GM12878 (cell line): ENCODE data around the gene FBXL14. TPM values are rescaled to one million over a fixed set of nuclear protein-coding genes. Genes with fewer than 3 reads are reported as not detected.

Source experiments
- ATAC-seq: fragments of 200-7000 bp; cut with Tn5 transposase; 3 replicates; pipeline ENCODE4 v1.9.1; 2020; ENCODE audit warnings: mild to moderate bottlenecking, moderate library complexity
- BruUV-seq: library from RNA; stranded (reverse); fragments of 400-500 nt; replicated peaks from 2 replicates; lab custom pipeline; 2021; lab: Mats Ljungman, UMichigan
- CTCF ChIA-PET: fragments of 300-600 bp; sonication (Branson Sonifier 250); formaldehyde crosslinking; extraction: SDS; loops from one replicate; lab custom pipeline; 2021; ENCODE audit warnings: inconsistent platforms; lab: Yijun Ruan, JAX
- POLR2A ChIA-PET: fragments of 350-600 bp; formaldehyde crosslinking; extraction: SDS; loops from one replicate; lab custom pipeline; 2021; ENCODE audit warnings: inconsistent platforms; lab: Charles Lee
- RAD21 ChIA-PET: fragments of 300-600 bp; sonication (Branson Sonifier 250); formaldehyde crosslinking; loops from one replicate; lab custom pipeline; 2023; ENCODE audit warnings: antibody characterized with exemption; ENCODE audit not compliant: unreplicated experiment; lab: Charles Lee
- SMC1A ChIA-PET: fragments of 300-600 bp; sonication (Branson Sonifier 250); formaldehyde crosslinking; loops from one replicate; lab custom pipeline; 2023; ENCODE audit not compliant: unreplicated experiment, uncharacterized antibody; lab: Charles Lee
- DNase-seq: peaks from one replicate; pipeline ENCODE4 v3.0.0-alpha.2; 2011; ENCODE audit warnings: low read depth, low spot score
- FAIRE-seq: peaks from 3 replicates; lab custom pipeline; 2011; peaks lifted over from hg19 to GRCh38; lab: Jason Lieb, UNC
- H2AFZ ChIP-seq: 2 replicates; pipeline ENCODE4 v1.6.0; 2011; ENCODE audit warnings: low read depth, low read length, control low read depth; ENCODE audit not compliant: control insufficient read depth
- H3K27ac ChIP-seq: 2 replicates; pipeline ENCODE4 v1.5.1; 2011; ENCODE audit warnings: control low read depth; ENCODE audit not compliant: control insufficient read depth, insufficient read depth
- H3K27me3 ChIP-seq, 2 experiments: replicated peaks in 1 of 2; 2 replicates each; pipeline versions ENCODE4 v1.6.0 to v1.6.1; 2011; ENCODE audit warnings: low read length in 1 of 2; ENCODE audit not compliant: control insufficient read depth in 2 of 2, insufficient read depth in 2 of 2
- H3K36me3 ChIP-seq, 2 experiments: 2 replicates each; pipeline ENCODE4 v1.5.1; 2011; ENCODE audit warnings: low read length in 1 of 2; ENCODE audit not compliant: control insufficient read depth in 2 of 2, insufficient read depth in 2 of 2
- H3K4me1 ChIP-seq: 2 replicates; pipeline ENCODE4 v1.6.1; 2011; ENCODE audit warnings: mild to moderate bottlenecking, low read length, moderate library complexity, mixed read lengths; ENCODE audit not compliant: control insufficient read depth, insufficient read depth
- H3K4me2 ChIP-seq: 2 replicates; pipeline ENCODE4 v1.6.0; 2011; ENCODE audit warnings: control low read depth; ENCODE audit not compliant: control insufficient read depth, insufficient read depth
- H3K4me3 ChIP-seq: fragments of 200-600 bp; sonication (generic); 2 replicates; pipeline ENCODE4 v1.5.1; 2016
- H3K79me2 ChIP-seq: 2 replicates; pipeline ENCODE4 v1.6.0; 2011; ENCODE audit warnings: low read length; ENCODE audit not compliant: control insufficient read depth, insufficient read depth
- H3K9ac ChIP-seq: 2 replicates; pipeline ENCODE4 v1.8.0; 2011; ENCODE audit warnings: low read length, control low read depth, mixed read lengths; ENCODE audit not compliant: control insufficient read depth, insufficient read depth
- H3K9me3 ChIP-seq: replicated peaks from 3 replicates; pipeline ENCODE4 v1.5.1; 2011; ENCODE audit warnings: mild to moderate bottlenecking, low read length; ENCODE audit not compliant: control insufficient read depth, insufficient read depth
- H4K20me1 ChIP-seq: 2 replicates; pipeline ENCODE4 v1.6.0; 2011; ENCODE audit not compliant: control insufficient read depth, insufficient read depth
- BMI1 ChIP-seq: fragments of 450-650 bp; IDR thresholded peaks from 2 replicates; pipeline ENCODE4 v1.6.1; 2016; ENCODE audit warnings: mild to moderate bottlenecking, moderate library complexity, borderline replicate concordance
- CREB1 ChIP-seq: IDR thresholded peaks from 2 replicates; pipeline ENCODE4 v1.6.1; 2012; ENCODE audit warnings: low read depth, mild to moderate bottlenecking, inconsistent platforms
- DPF2 ChIP-seq: fragments of 450-650 bp; IDR thresholded peaks from 2 replicates; pipeline ENCODE4 v1.6.1; 2017; ENCODE audit warnings: mild to moderate bottlenecking
- NFYB ChIP-seq: IDR thresholded peaks from 2 replicates; pipeline ENCODE4 v1.6.1; 2011; ENCODE audit warnings: low read depth, mild to moderate bottlenecking, low read length, improper control_type of control experiment, moderate library complexity; ENCODE audit not compliant: insufficient read depth
- PAX8 ChIP-seq: fragments of 450-650 bp; IDR thresholded peaks from 2 replicates; pipeline ENCODE4 v1.6.1; 2017; ENCODE audit warnings: mild to moderate bottlenecking, moderate library complexity
- SMAD1 ChIP-seq: fragments of 450-650 bp; IDR thresholded peaks from 2 replicates; pipeline ENCODE4 v1.6.1; 2018; ENCODE audit warnings: mild to moderate bottlenecking, low read depth; ENCODE audit not compliant: partially characterized antibody
- ZNF24 ChIP-seq: fragments of 450-650 bp; IDR thresholded peaks from 2 replicates; pipeline ENCODE4 v1.6.1; 2017; ENCODE audit warnings: antibody characterized with exemption, mild to moderate bottlenecking
- WGBS: methylation state at CpG from one replicate; pipeline ENCODE4 v1.1.6; 2016; ENCODE audit warnings: low lambda C conversion rate; ENCODE audit not compliant: insufficient replicate concordance, insufficient coverage; ENCODE audit errors: missing lambda C conversion rate; 5-methylcytosine and 5-hydroxymethylcytosine counted together
- in situ Hi-C: fragments of 300-500 bp; cut with MboI; formaldehyde crosslinking; loops from 9 replicates; pipeline ENCODE4 v1.14.3; 2018; ENCODE audit warnings: mixed read lengths
- intact Hi-C: fragments of 100-400 bp; cut with micrococcal nuclease; formaldehyde crosslinking; loops from one replicate; pipeline ENCODE4 v1.14.2; 2022; ENCODE audit not compliant: unreplicated experiment
- polyA plus RNA-seq, 11 experiments: library from polyadenylated mRNA; depleted of rRNA in 4 of 11; unstranded in 6 of 11; stranded (reverse) in 5 of 11; fragments of >200 nt; fragmentation: Nextera tagmentation in 4 of 11; fragmentation: Illumina TruSeq in 1 of 11; extraction: Ambion mirVana in 4 of 11; extraction: Trizol in 1 of 11; gene quantifications; 1 replicate in 1 of 11; 2 replicates in 10 of 11; pipeline versions ENCODE4 v1.2.1 to v1.2.3, GENCODE V29; 2011 to 2016; ENCODE audit warnings: inconsistent platforms in 2 of 11, missing spikeins in 2 of 11, low read depth in 1 of 11
- total RNA-seq, 4 experiments: library from RNA; depleted of rRNA in 3 of 4; stranded (reverse); fragments of >200 nt in 3 of 4; fragmentation: Illumina TruSeq in 1 of 4; extraction: Trizol in 1 of 4; gene quantifications; 2 replicates each; pipeline versions ENCODE4 v1.2.1 to v1.2.3, GENCODE V29; 2013 to 2021
- TF ChIP-seq, protein P1 (sequence below): fragments of 450-650 bp; formaldehyde crosslinking; IDR thresholded peaks from 2 replicates; pipeline ENCODE4 v1.4.0; 2022; ENCODE audit warnings: mild to moderate bottlenecking, moderate library complexity
- TF ChIP-seq, protein P2 (sequence below): IDR thresholded peaks from 2 replicates; pipeline ENCODE4 v1.6.1; 2011; ENCODE audit warnings: low read depth, low read length, improper control_type of control experiment, borderline replicate concordance

FBXL14 gene
- total and polyA plus RNA-seq, 10 of the 15 experiments (the other 5 are each of a cell fraction or from before 2014, with no cell fraction given), result 0.44 to 19.0 (median 2.9) TPM

DNA sequence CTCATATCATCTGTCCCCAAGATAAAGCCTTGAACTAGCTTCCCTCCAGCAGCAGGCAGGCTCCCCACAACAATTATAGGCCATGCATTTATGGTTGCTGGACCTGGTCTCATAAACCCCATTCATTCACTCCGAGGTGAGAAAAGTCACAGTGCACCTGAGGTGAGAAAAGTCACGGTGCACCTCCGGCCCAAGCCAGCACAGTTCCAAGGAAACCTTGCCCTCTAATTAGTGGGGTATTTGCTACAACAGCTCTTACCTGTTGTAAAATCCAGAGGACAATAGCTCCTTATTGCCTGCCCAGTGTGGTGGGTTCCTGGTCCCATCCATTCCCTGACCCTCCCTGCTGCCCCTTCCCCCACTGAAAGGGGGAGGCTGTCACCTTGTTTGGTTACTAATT, 65.6 kb downstream of the FBXL14 start:
- Histone ChIP-seq H3K4me1 (peaks cover 23% of the 10 kb centered on the region), H3K4me3 (no peak overlapping the region), H3K27ac (no peak overlapping the region), H3K9me3 (no peaks in the 10 kb centered on the region), H3K9ac (no peak overlapping the region), H4K20me1 (no peaks in the 10 kb centered on the region), H3K36me3 (no peaks in the 10 kb centered on the region)
- in situ Hi-C loops, result no loop called here
- WGBS, result 82% methylated on average over 3 of the region's 3 CpGs
- ChIA-PET RAD21 (interaction anchor here (0.8 to 2.6 kb wide), 5 partner anchors 11 to 411 kb away, joined by 3 to 10 read pairs (median 3); no protein-coding TSS in a partner anchor), SMC1A (interaction anchor here (0.8 to 4.6 kb wide), 3 partner anchors 33 to 411 kb away, joined by 3 to 20 read pairs (median 20); no protein-coding TSS in a partner anchor)
- DNase-seq (no peak), ATAC-seq (no peak), FAIRE-seq (no peak)
- intact Hi-C loops, result no loop called here
- TF ChIP-seq CREB1 (no peak), BMI1 (no peak)
- TF ChIP-seq, all 136 proteins: peak for 0
- no TSS peak for BruUV-seq
- ChIA-PET CTCF (interaction anchor here (1.2 to 5.1 kb wide), 6 partner anchors 9 to 411 kb away, joined by 3 to 34 read pairs (median 5); no protein-coding TSS in a partner anchor), POLR2A (interaction anchor here (0.6 to 1.3 kb wide), 7 partner anchors 32 to 656 kb away, joined by 3 to 5 read pairs (median 4); no protein-coding TSS in a partner anchor)
- Histone ChIP-seq H3K79me2 (peaks cover 27% of the 10 kb centered on the region), H3K4me2 (no peak overlapping the region), H3K27me3 (peaks cover 0 to 5% of the 10 kb centered on the region in 2 experiments; a peak in 1 of 4 replicates), H2AFZ (no peak overlapping the region)

DNA sequence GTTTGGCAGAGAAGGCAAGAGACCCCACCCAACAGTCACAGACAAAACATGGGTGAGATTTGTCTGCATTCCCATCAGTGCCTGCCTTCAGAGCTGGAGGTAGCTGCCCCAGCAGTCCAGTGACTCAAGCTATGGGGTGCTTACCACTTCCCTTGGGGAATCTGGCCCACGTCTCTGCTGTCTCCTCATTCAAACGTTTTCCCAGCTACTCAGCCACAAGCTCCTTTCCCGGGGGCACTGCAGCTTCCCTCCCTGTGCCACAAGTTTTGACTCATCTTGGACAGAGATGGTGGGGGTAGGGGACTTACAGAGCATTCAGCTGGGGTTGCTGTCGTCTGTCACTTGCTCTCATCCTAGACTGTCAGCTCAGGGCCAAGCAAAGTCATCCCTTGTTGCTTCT, 66.6 kb downstream of the FBXL14 start:
- ChIA-PET POLR2A (interaction anchor here (0.6 to 1.2 kb wide), 2 partner anchors 61 to 92 kb away, joined by 3 read pairs; no protein-coding TSS in a partner anchor), CTCF (interaction anchor here (1.1 to 5.1 kb wide), 7 partner anchors 8 to 410 kb away, joined by 3 to 34 read pairs (median 5); no protein-coding TSS in a partner anchor), RAD21 (interaction anchor here (0.8 to 2.6 kb wide), 5 partner anchors 10 to 410 kb away, joined by 3 to 10 read pairs (median 4); no protein-coding TSS in a partner anchor), SMC1A (interaction anchor here (3.4 to 4.6 kb wide), 2 partner anchors 55 to 410 kb away, joined by 20 read pairs; no protein-coding TSS in a partner anchor)
- Histone ChIP-seq H3K4me3 (no peak overlapping the region), H3K79me2 (peaks cover 24% of the 10 kb centered on the region), H3K27me3 (peaks cover 0 to 5% of the 10 kb centered on the region in 2 experiments; a peak in 1 of 4 replicates), H4K20me1 (no peaks in the 10 kb centered on the region), H3K9me3 (no peaks in the 10 kb centered on the region), H3K4me1 (peaks cover 14% of the 10 kb centered on the region), H3K9ac (no peak overlapping the region), H3K27ac (no peak overlapping the region), H3K36me3 (no peaks in the 10 kb centered on the region), H3K4me2 (no peak overlapping the region), H2AFZ (no peak overlapping the region)
- in situ Hi-C loops (no loop called here), intact Hi-C loops (no loop called here)
- BruUV-seq, result no TSS peak
- no peak for DNase-seq
- FAIRE-seq, result no peak
- ATAC-seq, result no peak
- 28% methylated on average over 4 of the region's 4 CpGs for WGBS
- TF ChIP-seq ZNF24 (no peak), PAX8 (no peak), NFYB (no peak), DPF2 (no peak), SMAD1 (no peak)
- TF ChIP-seq, protein P1, sequence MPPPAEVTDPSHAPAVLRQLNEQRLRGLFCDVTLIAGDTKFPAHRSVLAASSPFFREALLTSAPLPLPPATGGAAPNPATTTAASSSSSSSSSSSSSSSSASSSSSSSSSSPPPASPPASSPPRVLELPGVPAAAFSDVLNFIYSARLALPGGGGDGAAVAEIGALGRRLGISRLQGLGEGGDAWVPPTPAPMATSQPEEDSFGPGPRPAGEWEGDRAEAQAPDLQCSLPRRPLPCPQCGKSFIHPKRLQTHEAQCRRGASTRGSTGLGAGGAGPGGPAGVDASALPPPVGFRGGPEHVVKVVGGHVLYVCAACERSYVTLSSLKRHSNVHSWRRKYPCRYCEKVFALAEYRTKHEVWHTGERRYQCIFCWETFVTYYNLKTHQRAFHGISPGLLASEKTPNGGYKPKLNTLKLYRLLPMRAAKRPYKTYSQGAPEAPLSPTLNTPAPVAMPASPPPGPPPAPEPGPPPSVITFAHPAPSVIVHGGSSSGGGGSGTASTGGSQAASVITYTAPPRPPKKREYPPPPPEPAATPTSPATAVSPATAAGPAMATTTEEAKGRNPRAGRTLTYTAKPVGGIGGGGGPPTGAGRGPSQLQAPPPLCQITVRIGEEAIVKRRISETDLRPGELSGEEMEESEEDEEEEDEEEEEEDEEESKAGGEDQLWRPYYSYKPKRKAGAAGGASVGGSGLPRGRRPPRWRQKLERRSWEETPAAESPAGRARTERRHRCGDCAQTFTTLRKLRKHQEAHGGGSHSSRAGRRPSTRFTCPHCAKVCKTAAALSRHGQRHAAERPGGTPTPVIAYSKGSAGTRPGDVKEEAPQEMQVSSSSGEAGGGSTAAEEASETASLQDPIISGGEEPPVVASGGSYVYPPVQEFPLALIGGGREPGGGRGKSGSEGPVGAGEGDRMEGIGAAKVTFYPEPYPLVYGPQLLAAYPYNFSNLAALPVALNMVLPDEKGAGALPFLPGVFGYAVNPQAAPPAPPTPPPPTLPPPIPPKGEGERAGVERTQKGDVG (CRISPR knock-in tag), result no peak
- TF ChIP-seq, protein P2, sequence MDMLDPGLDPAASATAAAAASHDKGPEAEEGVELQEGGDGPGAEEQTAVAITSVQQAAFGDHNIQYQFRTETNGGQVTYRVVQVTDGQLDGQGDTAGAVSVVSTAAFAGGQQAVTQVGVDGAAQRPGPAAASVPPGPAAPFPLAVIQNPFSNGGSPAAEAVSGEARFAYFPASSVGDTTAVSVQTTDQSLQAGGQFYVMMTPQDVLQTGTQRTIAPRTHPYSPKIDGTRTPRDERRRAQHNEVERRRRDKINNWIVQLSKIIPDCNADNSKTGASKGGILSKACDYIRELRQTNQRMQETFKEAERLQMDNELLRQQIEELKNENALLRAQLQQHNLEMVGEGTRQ, result no peak
